SK-N-SH (cell line): ENCODE measurements around the gene SRSF10. TPM values are rescaled to one million over a fixed set of nuclear protein-coding genes. Genes with fewer than 3 reads are reported as not detected.
A peak's percentile ranks its signal among the peaks of the same experiment; 100 is the strongest.

Experiments used
- CTCF ChIA-PET: fragments of 300-600, 350-600 bp; formaldehyde crosslinking; extraction: SDS; loops from one replicate; lab custom pipeline; 2021; lab: Yijun Ruan, JAX
- POLR2A ChIA-PET: fragments of 350-600 bp; sonication (Branson Sonifier 250); formaldehyde crosslinking; extraction: SDS; loops from one replicate; lab custom pipeline; 2020; ENCODE audit warnings: antibody characterized with exemption, inconsistent platforms; lab: Yijun Ruan, JAX
- DNase-seq: peaks from one replicate; pipeline ENCODE4 v3.0.0; 2012
- H2AFZ ChIP-seq: fragments of 200-600 bp; sonication (generic); 2 replicates; pipeline ENCODE4 v1.8.1; 2016; ENCODE audit warnings: antibody characterized with exemption, mild to moderate bottlenecking, low read depth
- H3F3A ChIP-seq: fragments of 200-600 bp; sonication (generic); replicated peaks from 2 replicates; pipeline ENCODE3; 2016; ENCODE audit warnings: antibody characterized with exemption, mild to moderate bottlenecking; ENCODE audit not compliant: insufficient read depth
- H3K27ac ChIP-seq, 2 experiments: fragments of 200-500 bp in 1 of 2; fragments of 200-600 bp in 1 of 2; sonication (Bioruptor generic) in 1 of 2; sonication (generic), shearing (Covaris generic) in 1 of 2; 2 replicates each; pipeline versions ENCODE4 v1.5.1 to v1.6.1; 2014 to 2016; ENCODE audit warnings: low read depth in 2 of 2, inconsistent platforms in 1 of 2, low read length in 1 of 2, mild to moderate bottlenecking in 1 of 2, mixed read lengths in 1 of 2
- H3K27me3 ChIP-seq: fragments of 200-600 bp; sonication (generic), shearing (Covaris generic); 2 replicates; pipeline ENCODE4 v1.6.1; 2016; ENCODE audit warnings: mixed run types; ENCODE audit not compliant: insufficient read depth
- H3K36me3 ChIP-seq, 2 experiments: fragments of 200-500 bp in 1 of 2; fragments of 200-600 bp in 1 of 2; sonication (Bioruptor generic) in 1 of 2; sonication (generic) in 1 of 2; replicated peaks in 1 of 2; 2 replicates each; pipeline versions ENCODE3 to v1.5.1; 2014 to 2016; ENCODE audit warnings: low read length in 1 of 2, mild to moderate bottlenecking in 1 of 2; ENCODE audit not compliant: insufficient read depth in 2 of 2, control insufficient read depth in 1 of 2
- H3K4me1 ChIP-seq, 2 experiments: fragments of 200-500 bp in 1 of 2; fragments of 200-600 bp in 1 of 2; sonication (Bioruptor generic) in 1 of 2; sonication (generic), shearing (Covaris generic) in 1 of 2; 2 replicates each; pipeline versions ENCODE4 v1.5.1 to v1.6.1; 2014 to 2016; ENCODE audit warnings: low read depth in 1 of 2, low read length in 1 of 2, mixed run types in 1 of 2; ENCODE audit not compliant: insufficient read depth in 2 of 2, control insufficient read depth in 1 of 2
- H3K4me2 ChIP-seq: fragments of 200-600 bp; sonication (generic), shearing (Covaris generic); 2 replicates; pipeline ENCODE4 v1.6.1; 2017; ENCODE audit warnings: mixed run types
- H3K4me3 ChIP-seq, 2 experiments: fragments of 200-500 bp in 1 of 2; fragments of 200-600 bp in 1 of 2; sonication (Bioruptor generic) in 1 of 2; sonication (generic), shearing (Covaris generic) in 1 of 2; 2 replicates each; pipeline versions ENCODE4 v1.5.1 to v1.8.1; 2014 to 2016; ENCODE audit warnings: low read depth in 2 of 2, inconsistent platforms in 1 of 2, low read length in 1 of 2, mild to moderate bottlenecking in 1 of 2, mixed read lengths in 1 of 2, moderate library complexity in 1 of 2
- H3K79me2 ChIP-seq: fragments of 200-600 bp; sonication (generic); 2 replicates; pipeline ENCODE4 v1.8.1; 2017; ENCODE audit warnings: mild to moderate bottlenecking; ENCODE audit not compliant: insufficient read depth
- H3K9ac ChIP-seq: fragments of 200-600 bp; sonication (generic); 2 replicates; pipeline ENCODE4 v1.6.1; 2017; ENCODE audit warnings: mixed run types
- H3K9me2 ChIP-seq: fragments of 200-600 bp; sonication (generic); 2 replicates; pipeline ENCODE4 v1.6.1; 2017; ENCODE audit warnings: mixed run types
- H3K9me3 ChIP-seq: fragments of 200-600 bp; sonication (generic); 2 replicates; pipeline ENCODE4 v1.6.1; 2017; ENCODE audit warnings: mixed run types, mild to moderate bottlenecking, moderate library complexity
- H4K20me1 ChIP-seq: fragments of 200-600 bp; sonication (generic); 2 replicates; pipeline ENCODE4 v1.6.1; 2017; ENCODE audit warnings: mild to moderate bottlenecking, mixed run types; ENCODE audit not compliant: insufficient read depth
- CHD2 ChIP-seq: fragments of 150-350 bp; IDR thresholded peaks from 2 replicates; pipeline ENCODE4 v1.6.1; 2018; ENCODE audit warnings: low read length; ENCODE audit not compliant: partially characterized antibody
- CTCF ChIP-seq: fragments of 200-600 bp; sonication (generic); IDR thresholded peaks from 2 replicates; pipeline ENCODE4 v1.6.1; 2017; ENCODE audit warnings: antibody characterized with exemption, mild to moderate bottlenecking, moderate library complexity
- EP300 ChIP-seq, 2 experiments: IDR thresholded peaks; 2 replicates each; pipeline versions ENCODE4 v1.4.0 to v1.6.1; 2012; ENCODE audit warnings: borderline replicate concordance in 1 of 2, low read depth in 1 of 2, low read length in 1 of 2
- MAX ChIP-seq: IDR thresholded peaks from 2 replicates; pipeline ENCODE4 v1.4.0; 2012; ENCODE audit warnings: low read depth
- MEF2A ChIP-seq: IDR thresholded peaks from 2 replicates; pipeline ENCODE4 v1.4.0; 2012; ENCODE audit warnings: low read depth, borderline replicate concordance
- MXI1 ChIP-seq: IDR thresholded peaks from 2 replicates; pipeline ENCODE4 v1.6.1; 2012; ENCODE audit warnings: mild to moderate bottlenecking, low read depth, low read length, improper control_type of control experiment
- NRF1 ChIP-seq: IDR thresholded peaks from 2 replicates; pipeline ENCODE4 v1.6.1; 2012; ENCODE audit warnings: low read depth, mild to moderate bottlenecking, low read length
- POLR2AphosphoS5 ChIP-seq: IDR thresholded peaks from 2 replicates; pipeline ENCODE4 v1.6.1; 2012; ENCODE audit warnings: low read depth, low read length
- RAD21 ChIP-seq: IDR thresholded peaks from 2 replicates; pipeline ENCODE4 v1.6.1; 2012; ENCODE audit warnings: mild to moderate bottlenecking, low read length
- SMC3 ChIP-seq: IDR thresholded peaks from 2 replicates; pipeline ENCODE4 v1.6.1; 2012; ENCODE audit warnings: low read depth, low read length, improper control_type of control experiment
- TEAD4 ChIP-seq: IDR thresholded peaks from 2 replicates; pipeline ENCODE4 v1.4.0; 2012; ENCODE audit warnings: mild to moderate bottlenecking, borderline replicate concordance; ENCODE audit not compliant: insufficient read depth
- ZBTB33 ChIP-seq: IDR thresholded peaks from 2 replicates; pipeline ENCODE4 v1.4.0; 2012; ENCODE audit warnings: low read depth, borderline replicate concordance
- WGBS: methylation state at CpG from one replicate; pipeline ENCODE4 v1.1.6; 2017; ENCODE audit warnings: low lambda C conversion rate; 5-methylcytosine and 5-hydroxymethylcytosine counted together
- polyA plus RNA-seq, 3 experiments: library from polyadenylated mRNA; depleted of rRNA; stranded (reverse); fragments of >200 nt; gene quantifications; 2 replicates each; pipeline ENCODE4 v1.2.3, GENCODE V29; 2012

The SRSF10 gene
- polyA plus RNA-seq, 1 of the 3 experiments (the other 2 are of a cell fraction), result 79.8 TPM

GRCh38 chr1:23916209-23917131, 63.7 kb downstream of the SRSF10 start:
- ChIA-PET POLR2A (interaction anchor here (1.0 to 1.5 kb wide), 5 partner anchors 92 to 358 kb away, joined by 3 to 7 read pairs (median 4); partner anchors contain the start of genes GALE, HMGCL and PITHD1), CTCF (interaction anchor here (0.6 to 2.6 kb wide), 50 partner anchors 8 to 419 kb away, joined by 3 to 41 read pairs (median 6); partner anchors contain the start of genes ELOA, GALE, HMGCL and LYPLA2)
- Histone ChIP-seq H3K27me3 (no peaks in the 10 kb centered on the region), H3K9ac (no peak overlapping the region), H3K9me3 (no peaks in the 10 kb centered on the region), H3K4me3 (no peak overlapping the region), H3K27ac (no peak overlapping the region), H3K79me2 (no peaks in the 10 kb centered on the region), H2AFZ (no peak overlapping the region), H3K4me2 (no peak overlapping the region), H3F3A (no peaks in the 10 kb centered on the region), H4K20me1 (no peaks in the 10 kb centered on the region), H3K36me3 (no peaks in the 10 kb centered on the region), H3K9me2 (no peaks in the 10 kb centered on the region), H3K4me1 (peaks cover 0 to 6% of the 10 kb centered on the region in 2 experiments; a peak in 1 of 4 replicates)
- TF ChIP-seq CTCF (peak; percentile 62), MAX (no peak), TEAD4 (no peak), EP300 (IDR thresholded peaks at IDR 0.05; ENCODE audit: borderline replicate concordance in 1 of 2, low read depth in 1 of 2, low read length in 1 of 2) (no peak), NRF1 (no peak), MXI1 (no peak), SMC3 (peak; percentile 71), MEF2A (no peak), POLR2AphosphoS5 (no peak), RAD21 (peak; percentile 93), ZBTB33 (no peak), CHD2 (no peak)
- DNase-seq, result peak; percentile 85
- 67% methylated on average over 10 of the region's 12 CpGs for WGBS
